DND-41 (cell line): ENCODE measurements around the gene DNAH14.

Source experiments
- ATAC-seq: fragments of 200-7000 bp; cut with Tn5 transposase; 3 replicates; pipeline ENCODE4 v1.9.1; 2021; ENCODE audit warnings: low read depth; ENCODE audit not compliant: insufficient read depth
- DNase-seq: peaks from one replicate; pipeline ENCODE4 v3.0.0-alpha.2; 2020
- H2AFZ ChIP-seq: 2 replicates; pipeline ENCODE4 v1.6.0; 2012; ENCODE audit warnings: low read depth, low read length
- H3K27ac ChIP-seq: 2 replicates; pipeline ENCODE4 v1.5.1; 2012; ENCODE audit warnings: low read length, inconsistent platforms
- H3K27me3 ChIP-seq: fragments of 200-600 bp; sonication (generic); 2 replicates; pipeline ENCODE4 v1.6.0; 2012; ENCODE audit warnings: low read length, mild to moderate bottlenecking, inconsistent platforms; ENCODE audit not compliant: insufficient read depth, poor library complexity
- H3K36me3 ChIP-seq: 2 replicates; pipeline ENCODE4 v1.5.1; 2012; ENCODE audit warnings: low read length, inconsistent platforms; ENCODE audit not compliant: insufficient read depth
- H3K4me1 ChIP-seq: 2 replicates; pipeline ENCODE4 v1.5.1; 2012; ENCODE audit warnings: mild to moderate bottlenecking, low read length; ENCODE audit not compliant: insufficient read depth
- H3K4me2 ChIP-seq: 2 replicates; pipeline ENCODE4 v1.6.0; 2012; ENCODE audit warnings: mild to moderate bottlenecking, moderate library complexity, low read length, inconsistent platforms; ENCODE audit not compliant: insufficient read depth
- H3K4me3 ChIP-seq, 2 experiments: fragments of 200-600 bp in 1 of 2; shearing (Covaris generic) in 1 of 2; 2 replicates each; pipeline ENCODE4 v1.5.1; 2012 to 2016; ENCODE audit warnings: inconsistent platforms in 2 of 2, low read length in 2 of 2, mild to moderate bottlenecking in 2 of 2, low read depth in 1 of 2, moderate library complexity in 1 of 2
- H3K79me2 ChIP-seq: 2 replicates; pipeline ENCODE4 v1.6.0; 2012; ENCODE audit warnings: low read length, inconsistent platforms; ENCODE audit not compliant: insufficient read depth
- H3K9ac ChIP-seq: 2 replicates; pipeline ENCODE4 v1.6.0; 2012; ENCODE audit warnings: low read depth, mild to moderate bottlenecking, inconsistent platforms, low read length, moderate library complexity
- H3K9me3 ChIP-seq: 2 replicates; pipeline ENCODE4 v1.5.1; 2012; ENCODE audit warnings: low read length, moderate library complexity, mild to moderate bottlenecking, inconsistent platforms; ENCODE audit not compliant: insufficient read depth, severe bottlenecking
- H4K20me1 ChIP-seq: 2 replicates; pipeline ENCODE4 v1.6.0; 2012; ENCODE audit warnings: low read length; ENCODE audit not compliant: insufficient read depth
- CTCF ChIP-seq: IDR thresholded peaks from 2 replicates; pipeline ENCODE4 v1.5.1; 2012; ENCODE audit warnings: borderline replicate concordance, low read length, moderate library complexity, mild to moderate bottlenecking; ENCODE audit not compliant: poor library complexity, severe bottlenecking; ENCODE audit errors: extremely low read depth
- EZH2 ChIP-seq: IDR thresholded peaks from 3 replicates; pipeline ENCODE4 v1.6.1; 2012; ENCODE audit warnings: borderline replicate concordance, low read depth, mild to moderate bottlenecking, moderate library complexity, low read length, inconsistent platforms; ENCODE audit not compliant: severe bottlenecking

DNAH14 gene

DNA sequence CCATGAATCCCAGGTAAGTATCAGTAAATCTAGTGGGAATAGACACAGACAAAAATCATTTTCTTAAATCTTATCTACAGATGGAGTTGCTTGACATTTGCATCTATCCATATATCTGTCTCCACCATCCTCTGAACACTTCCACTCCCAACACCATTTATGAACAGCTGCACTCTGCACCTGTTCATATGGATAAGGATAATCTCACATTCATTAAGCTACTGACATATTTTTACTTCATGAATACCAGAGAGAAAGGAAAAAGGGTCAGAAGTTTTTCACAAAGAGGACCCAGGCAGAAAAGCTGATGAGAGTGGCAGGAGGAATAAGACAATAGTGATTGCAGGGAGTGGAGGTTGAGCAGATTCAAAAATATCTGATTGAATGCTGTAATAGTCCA is 222.6 kb downstream of the DNAH14 start:
- ATAC-seq, result no peak
- Histone ChIP-seq H4K20me1 (no peaks in the 10 kb centered on the region), H3K4me1 (no peaks in the 10 kb centered on the region), H3K4me3 (no peak overlapping the region), H3K27me3 (peaks cover 7% of the 10 kb centered on the region), H3K27ac (no peak overlapping the region), H3K9me3 (no peaks in the 10 kb centered on the region), H3K9ac (no peak overlapping the region), H3K36me3 (no peaks in the 10 kb centered on the region), H3K79me2 (no peaks in the 10 kb centered on the region), H2AFZ (no peak overlapping the region), H3K4me2 (no peak overlapping the region)
- TF ChIP-seq CTCF, result no peak
- no peak for TF ChIP-seq EZH2
- DNase-seq, result no peak

DNA sequence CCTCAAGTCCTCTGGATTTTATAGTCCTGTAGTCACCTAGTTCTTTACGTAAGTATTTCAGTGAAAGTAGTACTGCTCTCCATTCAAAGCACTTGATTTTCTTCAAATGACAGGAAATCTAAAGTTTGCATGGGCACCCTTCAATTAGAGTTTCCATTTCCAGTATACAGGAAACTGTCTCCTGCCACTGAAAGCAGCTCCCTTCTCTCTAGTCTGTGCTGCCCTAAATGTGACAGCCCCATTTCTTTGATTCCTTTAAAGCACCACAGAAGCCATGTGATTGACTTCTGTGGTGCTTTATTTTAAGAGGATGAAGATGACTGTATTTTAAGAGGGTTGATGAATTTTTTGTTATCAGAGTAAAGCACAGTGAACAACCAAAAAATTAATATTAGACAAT is 226.1 kb downstream of the DNAH14 start:
- TF ChIP-seq EZH2 (no peak), CTCF (no peak)
- Histone ChIP-seq H3K27me3 (peaks cover 9% of the 10 kb centered on the region), H4K20me1 (no peaks in the 10 kb centered on the region), H2AFZ (no peak overlapping the region), H3K4me3 (no peak overlapping the region), H3K4me2 (no peak overlapping the region), H3K4me1 (no peaks in the 10 kb centered on the region), H3K36me3 (no peaks in the 10 kb centered on the region), H3K79me2 (no peaks in the 10 kb centered on the region), H3K9me3 (no peaks in the 10 kb centered on the region), H3K9ac (no peak overlapping the region), H3K27ac (no peak overlapping the region)
- DNase-seq (no peak), ATAC-seq (no peak)

GRCh38 chr1:225156254-225156653 is 226.8 kb downstream of the DNAH14 start:
- Histone ChIP-seq H3K79me2 (no peaks in the 10 kb centered on the region), H4K20me1 (no peaks in the 10 kb centered on the region), H3K4me3 (no peak overlapping the region), H3K36me3 (no peaks in the 10 kb centered on the region), H3K4me1 (no peaks in the 10 kb centered on the region), H3K9ac (no peak overlapping the region), H2AFZ (no peak overlapping the region), H3K27me3 (peaks cover 9% of the 10 kb centered on the region), H3K27ac (no peak overlapping the region), H3K9me3 (no peaks in the 10 kb centered on the region), H3K4me2 (no peak overlapping the region)
- peak; percentile 16 for DNase-seq
- ATAC-seq, result peak; percentile 55; the same call in 1 of the 3 replicates
- no peak for TF ChIP-seq EZH2
- no peak for TF ChIP-seq CTCF

DNA sequence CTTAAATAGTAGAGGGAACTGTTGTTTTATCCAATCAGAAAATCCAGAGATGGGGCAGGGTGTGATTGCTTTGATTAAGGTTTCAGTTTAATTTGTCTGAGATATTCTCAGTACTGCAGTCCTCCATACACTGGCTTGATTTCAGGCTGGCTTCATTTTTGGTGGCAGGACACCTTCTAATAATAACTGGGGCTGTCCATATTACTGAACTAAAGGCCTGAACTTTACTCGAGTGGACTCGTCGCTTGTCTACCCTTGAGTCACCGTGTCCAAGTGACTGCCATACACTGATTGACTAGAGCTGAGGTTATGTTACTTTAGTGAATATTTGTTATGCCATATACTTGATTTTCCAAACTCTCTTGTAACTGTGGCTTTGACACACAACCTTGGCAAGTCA is 228.8 kb downstream of the DNAH14 start:
- no peak overlapping the region for H3K4me3 ChIP-seq
- H3K4me2 ChIP-seq, result no peak overlapping the region
- H3K27me3 ChIP-seq, result peaks cover 7% of the 10 kb centered on the region
- H3K9ac ChIP-seq, result no peak overlapping the region
- H3K27ac ChIP-seq, result no peak overlapping the region
- DNase-seq (no peak), ATAC-seq (no peak)
- no peaks in the 10 kb centered on the region for H4K20me1 ChIP-seq
- no peaks in the 10 kb centered on the region for H3K79me2 ChIP-seq
- no peaks in the 10 kb centered on the region for H3K9me3 ChIP-seq
- H3K36me3 ChIP-seq, result no peaks in the 10 kb centered on the region
- H2AFZ ChIP-seq, result no peak overlapping the region
- H3K4me1 ChIP-seq, result no peaks in the 10 kb centered on the region
- TF ChIP-seq EZH2 (no peak), CTCF (no peak)
